ENCODE data around the gene ARL5C. TPM values are rescaled to one million over a fixed set of nuclear protein-coding genes. Genes with fewer than 3 reads are reported as not detected.

ARL5C gene
- 1.3 TPM for total RNA-seq

GRCh38 chr17:39165841-39166349 lies at the start of gene ARL5C:
ARL5C (minus strand) TSS chr17:39166161; CDS start chr17:39165760, 401 bp downstream.

GRCh38 chr17:39200070-39200879 lies 34.3 kb upstream of the ARL5C start, which contains the start of gene RPL19:
RPL19 (plus strand) TSS chr17:39200283; CDS start chr17:39200345, 62 bp downstream.

GRCh38 chr17:39197380-39198185 lies 31.6 kb upstream of the ARL5C start, which contains the start of gene CACNB1:
CACNB1 (minus strand) TSS chr17:39197669; CDS start chr17:39197495, 174 bp downstream.

GRCh38 chr17:39151150-39151942 lies 14.6 kb downstream of the ARL5C start, which contains the start of gene PLXDC1:
PLXDC1 (minus strand) TSS chr17:39151637; CDS start chr17:39151437, 200 bp downstream.

Other genes starting within 250 kb of the ARL5C start
- gene FBXO47, start 198.8 kb downstream of the ARL5C start, total RNA-seq = not detected
- 49.3 TPM for gene PLXDC1, start 14.5 kb downstream of the ARL5C start, total RNA-seq
- 32.9 TPM for gene CACNB1, start 31.5 kb upstream of the ARL5C start, total RNA-seq
- gene RPL19, start 34.1 kb upstream of the ARL5C start, total RNA-seq = 1,596 TPM
- gene STAC2, start 59.8 kb upstream of the ARL5C start, total RNA-seq = 2.1 TPM
- gene FBXL20, start 235.5 kb upstream of the ARL5C start, total RNA-seq = 56.0 TPM